Measurements from ENCODE around the gene KLF2. TPM values are rescaled to one million over a fixed set of nuclear protein-coding genes. Genes with fewer than 3 reads are reported as not detected.

Gene KLF2
- total and polyA plus RNA-seq, 2 donors (not counting 1 experiment from before 2014, with no cell fraction given) = 242 to 3,965 TPM

DNA sequence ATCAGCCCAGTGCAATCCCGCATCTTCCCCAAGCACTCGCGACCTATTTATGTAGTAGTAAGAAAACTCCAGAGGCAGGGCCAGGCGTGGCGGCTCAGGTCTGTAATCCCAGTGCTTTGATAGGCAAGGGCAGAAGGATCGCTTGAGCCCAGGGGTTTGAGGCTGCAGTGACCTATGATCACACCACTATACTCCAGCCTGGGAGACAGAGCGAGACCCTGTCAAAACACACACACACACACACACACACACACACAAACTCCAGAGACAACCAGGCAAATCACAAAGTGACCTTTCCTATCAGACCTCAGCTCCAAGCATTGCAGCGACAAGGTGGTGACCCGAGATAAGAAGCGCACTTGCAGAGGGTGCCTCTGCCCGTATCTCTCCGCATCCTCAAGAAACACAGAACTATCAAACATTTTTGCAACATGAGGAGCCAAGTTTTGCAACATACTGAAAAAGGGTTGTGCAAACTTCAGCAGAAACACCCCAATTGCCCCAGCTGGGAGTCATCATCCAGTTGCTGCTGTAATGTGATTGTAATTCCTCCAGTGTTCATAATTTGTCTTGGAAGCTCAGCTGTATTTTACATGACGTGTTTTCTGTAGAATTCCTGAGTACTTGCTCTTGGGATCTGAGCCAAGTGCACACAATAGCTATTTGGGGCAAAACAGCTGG is 8.7 kb upstream of the KLF2 start:
- no peaks in the 10 kb centered on the region for H4K20me1 ChIP-seq (ENCODE audit: control insufficient read depth, insufficient read depth, low read length, poor library complexity, severe bottlenecking)
- ATAC-seq (ENCODE audit: low read depth) (no peak), DNase-seq (no peak)
- H3K27me3 Mint-ChIP-seq = no peaks in the 10 kb centered on the region
- H2AFZ ChIP-seq (ENCODE audit: insufficient read depth, low read depth, low read length, poor library complexity, severe bottlenecking) = no peak overlapping the region
- H3K9ac ChIP-seq (ENCODE audit: low read length) = no peak overlapping the region
- ChIA-PET CTCF (interaction anchor here (0.6 to 1.3 kb wide), 4 partner anchors 68 to 267 kb away, joined by 3 to 4 read pairs (median 4); no protein-coding TSS in a partner anchor), POLR2A (interaction anchor here (0.7 to 1.1 kb wide), 2 partner anchors 8 to 26 kb away, joined by 3 to 4 read pairs; partner anchors contain the start of gene KLF2)
- H3K4me3 Mint-ChIP-seq = peak overlapping the region; percentile 20
- no peaks in the 10 kb centered on the region for H3K9me3 ChIP-seq (ENCODE audit: control extremely low read depth in 1 of 3, control insufficient read depth in 2 of 3, insufficient read depth in 1 of 3, low read length in 2 of 3)
- no peaks in the 10 kb centered on the region for H3K36me3 ChIP-seq (replicated peaks in 1 of 2; ENCODE audit: control extremely low read depth in 1 of 2, control insufficient read depth in 1 of 2, extremely low read depth in 1 of 2, insufficient read depth in 2 of 2, low read length in 1 of 2)
- H3K4me2 ChIP-seq (replicated peaks; ENCODE audit: low read depth, low read length, poor library complexity, severe bottlenecking) = no peak overlapping the region
- no peaks in the 10 kb centered on the region for H3K79me2 ChIP-seq (ENCODE audit: control insufficient read depth, insufficient read depth, low read length)
- no peak overlapping the region for H3K27ac ChIP-seq (ENCODE audit: low read length in 2 of 2)
- WGBS (ENCODE audit: insufficient coverage) = 94% methylated on average over 11 of the region's 13 CpGs
- intact Hi-C loops (cut with micrococcal nuclease) = no loop called here
- no peaks in the 10 kb centered on the region for H3K27me3 ChIP-seq (replicated peaks in 1 of 4; ENCODE audit: control extremely low read depth in 1 of 4, control insufficient read depth in 3 of 4, insufficient read depth in 4 of 4, low read length in 3 of 4)
- TF ChIP-seq, protein P1, sequence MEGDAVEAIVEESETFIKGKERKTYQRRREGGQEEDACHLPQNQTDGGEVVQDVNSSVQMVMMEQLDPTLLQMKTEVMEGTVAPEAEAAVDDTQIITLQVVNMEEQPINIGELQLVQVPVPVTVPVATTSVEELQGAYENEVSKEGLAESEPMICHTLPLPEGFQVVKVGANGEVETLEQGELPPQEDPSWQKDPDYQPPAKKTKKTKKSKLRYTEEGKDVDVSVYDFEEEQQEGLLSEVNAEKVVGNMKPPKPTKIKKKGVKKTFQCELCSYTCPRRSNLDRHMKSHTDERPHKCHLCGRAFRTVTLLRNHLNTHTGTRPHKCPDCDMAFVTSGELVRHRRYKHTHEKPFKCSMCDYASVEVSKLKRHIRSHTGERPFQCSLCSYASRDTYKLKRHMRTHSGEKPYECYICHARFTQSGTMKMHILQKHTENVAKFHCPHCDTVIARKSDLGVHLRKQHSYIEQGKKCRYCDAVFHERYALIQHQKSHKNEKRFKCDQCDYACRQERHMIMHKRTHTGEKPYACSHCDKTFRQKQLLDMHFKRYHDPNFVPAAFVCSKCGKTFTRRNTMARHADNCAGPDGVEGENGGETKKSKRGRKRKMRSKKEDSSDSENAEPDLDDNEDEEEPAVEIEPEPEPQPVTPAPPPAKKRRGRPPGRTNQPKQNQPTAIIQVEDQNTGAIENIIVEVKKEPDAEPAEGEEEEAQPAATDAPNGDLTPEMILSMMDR (IDR thresholded peaks at IDR 0.05) = no peak
- TF ChIP-seq EZH2 (IDR thresholded peaks at IDR 0.05; ENCODE audit: borderline replicate concordance, insufficient read depth, low read depth, low read length, poor library complexity, severe bottlenecking) = no peak
- peaks cover 2% of the 10 kb centered on the region for H3K9me3 Mint-ChIP-seq (ENCODE audit: insufficient read depth)
- H3K4me1 ChIP-seq (ENCODE audit: control insufficient read depth in 2 of 2, insufficient read depth in 2 of 2, low read length in 2 of 2) = peaks cover 6 to 27% of the 10 kb centered on the region in 2 donors
- peaks cover 27% of the 10 kb centered on the region for H3K4me1 Mint-ChIP-seq
- H3K4me3 ChIP-seq (ENCODE audit: control extremely low read depth in 1 of 5, extremely low read depth in 1 of 5, insufficient read depth in 1 of 5, low read depth in 2 of 5, low read length in 4 of 5) = no peak overlapping the region
- no peak overlapping the region for H3K27ac Mint-ChIP-seq

DNA sequence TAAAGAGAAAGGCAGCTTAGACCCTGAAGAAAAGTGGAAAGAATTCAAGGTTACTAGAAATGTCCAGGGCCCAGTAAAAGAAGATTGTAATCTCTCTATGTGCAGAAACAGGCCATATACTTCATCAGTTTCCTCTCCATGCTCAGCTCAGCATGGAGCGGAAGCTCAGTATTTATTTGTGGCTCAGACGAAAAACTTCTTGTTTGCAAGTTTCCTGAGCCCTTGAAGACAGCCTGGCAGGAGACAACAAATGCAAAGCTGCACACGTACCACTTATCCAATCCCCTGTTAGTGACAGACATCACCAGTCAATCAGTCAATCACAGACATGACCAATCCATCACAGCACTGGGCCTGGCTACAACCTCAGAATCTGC is 8.1 kb upstream of the KLF2 start:
- no peak overlapping the region for H2AFZ ChIP-seq (ENCODE audit: insufficient read depth, low read depth, low read length, poor library complexity, severe bottlenecking)

More for the DNA sequence above, 8.1 kb upstream of the KLF2 start:
- Histone ChIP-seq H3K27me3 (replicated peaks in 1 of 4; ENCODE audit: control extremely low read depth in 1 of 4, control insufficient read depth in 3 of 4, insufficient read depth in 4 of 4, low read length in 3 of 4) (no peaks in the 10 kb centered on the region), H4K20me1 (ENCODE audit: control insufficient read depth, insufficient read depth, low read length, poor library complexity, severe bottlenecking) (no peaks in the 10 kb centered on the region), H3K27ac (ENCODE audit: low read length in 2 of 2) (no peak overlapping the region), H3K79me2 (ENCODE audit: control insufficient read depth, insufficient read depth, low read length) (no peaks in the 10 kb centered on the region), H3K4me2 (replicated peaks; ENCODE audit: low read depth, low read length, poor library complexity, severe bottlenecking) (no peak overlapping the region), H3K36me3 (replicated peaks in 1 of 2; ENCODE audit: control extremely low read depth in 1 of 2, control insufficient read depth in 1 of 2, extremely low read depth in 1 of 2, insufficient read depth in 2 of 2, low read length in 1 of 2) (no peaks in the 10 kb centered on the region), H3K4me3 (ENCODE audit: control extremely low read depth in 1 of 5, extremely low read depth in 1 of 5, insufficient read depth in 1 of 5, low read depth in 2 of 5, low read length in 4 of 5) (no peak overlapping the region), H3K9ac (ENCODE audit: low read length) (no peak overlapping the region), H3K9me3 (ENCODE audit: control extremely low read depth in 1 of 3, control insufficient read depth in 2 of 3, insufficient read depth in 1 of 3, low read length in 2 of 3) (no peaks in the 10 kb centered on the region), H3K4me1 (ENCODE audit: control insufficient read depth in 2 of 2, insufficient read depth in 2 of 2, low read length in 2 of 2) (peaks cover 6 to 29% of the 10 kb centered on the region in 2 donors)
- Mint-ChIP-seq H3K27me3 (no peaks in the 10 kb centered on the region), H3K27ac (peak overlapping the region; percentile 34), H3K4me3 (peak overlapping the region; percentile 37), H3K9me3 (ENCODE audit: insufficient read depth) (peaks cover 2% of the 10 kb centered on the region), H3K4me1 (peaks cover 29% of the 10 kb centered on the region)
- ChIA-PET CTCF (interaction anchor here (0.6 to 1.3 kb wide), 5 partner anchors 51 to 267 kb away, joined by 3 to 5 read pairs (median 4); no protein-coding TSS in a partner anchor), POLR2A (interaction anchor here (0.7 to 1.1 kb wide), 2 partner anchors 8 to 26 kb away, joined by 3 to 4 read pairs; partner anchors contain the start of gene KLF2)
- peak; percentile 42 for ATAC-seq (ENCODE audit: low read depth)
- peak; percentile 32 for DNase-seq
- TF ChIP-seq EZH2 (IDR thresholded peaks at IDR 0.05; ENCODE audit: borderline replicate concordance, insufficient read depth, low read depth, low read length, poor library complexity, severe bottlenecking) = no peak
- TF ChIP-seq, protein P1 (IDR thresholded peaks at IDR 0.05) = no peak
- intact Hi-C loops (cut with micrococcal nuclease) = no loop called here
- WGBS (ENCODE audit: insufficient coverage) = 85% methylated on average over 3 of the region's 3 CpGs

Measured in B cell (primary cell).